ENCODE results near the gene SRSF3. TPM values are rescaled to one million over a fixed set of nuclear protein-coding genes. Genes with fewer than 3 reads are reported as not detected.
A peak's percentile ranks its signal among the peaks of the same experiment; 100 is the strongest.

SRSF3 gene
- total RNA-seq, 1 experiment from 2014 or later = 954 TPM

DNA sequence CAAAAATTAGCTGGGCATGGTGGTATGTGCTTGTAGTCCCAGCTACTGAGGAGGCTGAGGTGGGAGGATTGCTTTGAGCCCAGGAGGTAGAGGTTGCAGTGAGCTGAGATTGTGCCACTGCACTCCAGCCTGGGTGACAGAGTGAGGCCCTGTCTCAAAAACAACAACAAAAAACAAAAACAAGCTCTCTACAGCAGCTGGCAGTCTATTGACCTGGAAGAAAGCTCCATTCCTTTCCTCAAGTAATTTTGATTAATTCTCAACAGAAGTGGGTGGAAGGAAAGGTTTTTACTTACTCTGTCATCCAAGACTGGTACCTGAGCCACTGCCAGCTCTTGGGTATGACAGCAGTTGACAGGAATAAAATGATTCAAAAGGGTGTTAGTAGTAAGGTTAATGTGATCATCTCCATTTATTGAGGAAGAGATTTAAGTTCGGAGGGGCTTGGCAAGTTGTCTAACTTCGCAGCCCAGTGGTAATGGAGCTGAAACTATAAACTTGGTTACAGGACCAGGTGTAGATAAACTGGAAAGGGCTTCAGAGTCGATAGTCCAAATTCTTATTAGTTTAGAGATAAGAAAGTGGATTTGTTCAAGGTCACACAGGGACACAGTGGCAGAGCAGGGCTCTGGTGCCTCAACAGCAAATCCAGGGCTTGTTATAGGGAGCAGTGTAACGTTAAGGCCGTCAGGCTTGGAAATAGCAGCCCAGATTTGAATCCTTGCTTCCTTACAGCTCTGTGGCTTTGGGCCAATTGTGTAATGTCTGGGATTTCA is 14.8 kb downstream of the SRSF3 start:
- Histone ChIP-seq H3K23me2 (ENCODE audit: insufficient read length, low read depth, low read length, poor library complexity, severe bottlenecking) (no peaks in the 10 kb centered on the region), H2AK5ac (ENCODE audit: insufficient read length, low read length) (no peak overlapping the region), H2BK5ac (ENCODE audit: insufficient read length, low read length) (no peak overlapping the region), H2BK120ac (ENCODE audit: low read depth, low read length, poor library complexity, severe bottlenecking) (no peak overlapping the region), H3K56ac (ENCODE audit: insufficient read length, low read depth, low read length) (no peak overlapping the region), H3K27ac (ENCODE audit: insufficient read length, low read depth, low read length) (peak overlapping the region; percentile 65), H3K23ac (ENCODE audit: insufficient read length, low read depth, low read length) (no peak overlapping the region), H2BK20ac (ENCODE audit: low read depth, low read length, poor library complexity, severe bottlenecking) (no peak overlapping the region), H3K27me3 (ENCODE audit: insufficient read depth, low read length) (no peaks in the 10 kb centered on the region), H2BK12ac (ENCODE audit: insufficient read length, low read depth, low read length) (no peak overlapping the region), H2AFZ (ENCODE audit: low read length) (no peak overlapping the region), H3K4ac (ENCODE audit: low read depth, low read length) (no peak overlapping the region), H3K9me3 (ENCODE audit: control insufficient read depth, low read depth, low read length) (no peaks in the 10 kb centered on the region), H2BK15ac (ENCODE audit: low read depth, low read length) (no peak overlapping the region), H3K18ac (ENCODE audit: insufficient read length, low read depth, low read length) (no peak overlapping the region), H4K91ac (ENCODE audit: insufficient read length, low read depth, low read length) (no peak overlapping the region), H4K5ac (ENCODE audit: insufficient read length, low read depth, low read length) (no peak overlapping the region), H3K4me1 (ENCODE audit: insufficient read depth, low read length) (no peaks in the 10 kb centered on the region), H3K4me2 (ENCODE audit: insufficient read depth, insufficient read length, low read length) (no peak overlapping the region), H4K20me1 (ENCODE audit: control insufficient read depth, insufficient read depth, insufficient read length) (no peaks in the 10 kb centered on the region), H3K79me1 (ENCODE audit: insufficient read depth, low read depth, low read length, poor library complexity, severe bottlenecking) (no peaks in the 10 kb centered on the region), H4K8ac (replicated peaks; ENCODE audit: insufficient read length, low read depth, low read length) (no peak overlapping the region), H3K14ac (ENCODE audit: insufficient read depth, low read length) (no peak overlapping the region), H3K79me2 (ENCODE audit: insufficient read depth, low read length) (no peaks in the 10 kb centered on the region; the same call in 1 of the 2 replicates), H3K9ac (ENCODE audit: extremely low read depth, insufficient read length, low read length) (no peak overlapping the region), H3T11ph (ENCODE audit: low read length) (no peak overlapping the region)
- H3K27me3 Mint-ChIP-seq (ENCODE audit: low read depth) = peaks cover 2% of the 10 kb centered on the region
- no CpG with 5 or more reads among the region's 5 CpGs for WGBS (ENCODE audit: extremely low coverage, insufficient read length, low lambda C conversion rate)
- TF ChIP-seq, protein P1, sequence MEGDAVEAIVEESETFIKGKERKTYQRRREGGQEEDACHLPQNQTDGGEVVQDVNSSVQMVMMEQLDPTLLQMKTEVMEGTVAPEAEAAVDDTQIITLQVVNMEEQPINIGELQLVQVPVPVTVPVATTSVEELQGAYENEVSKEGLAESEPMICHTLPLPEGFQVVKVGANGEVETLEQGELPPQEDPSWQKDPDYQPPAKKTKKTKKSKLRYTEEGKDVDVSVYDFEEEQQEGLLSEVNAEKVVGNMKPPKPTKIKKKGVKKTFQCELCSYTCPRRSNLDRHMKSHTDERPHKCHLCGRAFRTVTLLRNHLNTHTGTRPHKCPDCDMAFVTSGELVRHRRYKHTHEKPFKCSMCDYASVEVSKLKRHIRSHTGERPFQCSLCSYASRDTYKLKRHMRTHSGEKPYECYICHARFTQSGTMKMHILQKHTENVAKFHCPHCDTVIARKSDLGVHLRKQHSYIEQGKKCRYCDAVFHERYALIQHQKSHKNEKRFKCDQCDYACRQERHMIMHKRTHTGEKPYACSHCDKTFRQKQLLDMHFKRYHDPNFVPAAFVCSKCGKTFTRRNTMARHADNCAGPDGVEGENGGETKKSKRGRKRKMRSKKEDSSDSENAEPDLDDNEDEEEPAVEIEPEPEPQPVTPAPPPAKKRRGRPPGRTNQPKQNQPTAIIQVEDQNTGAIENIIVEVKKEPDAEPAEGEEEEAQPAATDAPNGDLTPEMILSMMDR (conservative IDR thresholded peaks at IDR 0.05) = no peak
- H3K36me3 Mint-ChIP-seq (ENCODE audit: insufficient read depth in 1 of 3, low read depth in 3 of 3) = peaks cover 56 to 90% (median 87%) of the 10 kb centered on the region in 3 experiments
- peak overlapping the region; percentile 60 to 94 (median 80); a peak in 5 of 7 replicates for H3K27ac Mint-ChIP-seq
- peaks cover 25 to 26% of the 10 kb centered on the region in 2 experiments for H3K4me1 Mint-ChIP-seq
- H3K9me3 Mint-ChIP-seq = no peaks in the 10 kb centered on the region; a peak in 1 of 5 replicates
- H3K4me3 Mint-ChIP-seq = no peak overlapping the region
- DNase-seq = no peak
